ENCODE results near the gene ZNF784. TPM values are rescaled to one million over a fixed set of nuclear protein-coding genes. Genes with fewer than 3 reads are reported as not detected.

ZNF784 gene
- total RNA-seq, 2 experiments from 2014 or later: 3.4 to 4.0 TPM

- Histone ChIP-seq H4K20me1 (ENCODE audit: insufficient read depth, low read length) (no peaks in the 10 kb centered on the region), H2AFZ (ENCODE audit: low read length) (no peak overlapping the region), H3K4me2 (ENCODE audit: low read length) (no peak overlapping the region), H3K27ac (ENCODE audit: low read depth, low read length, poor library complexity, severe bottlenecking) (no peak overlapping the region), H3K4me3 (ENCODE audit: low read depth, low read length, poor library complexity, severe bottlenecking) (no peak overlapping the region), H3K79me2 (ENCODE audit: insufficient read depth, low read depth, low read length) (no peaks in the 10 kb centered on the region), H3K9me3 (ENCODE audit: low read length) (no peaks in the 10 kb centered on the region), H3K9me2 (ENCODE audit: insufficient read depth, low read length) (no peaks in the 10 kb centered on the region), H3K36me3 (ENCODE audit: insufficient read depth, low read length) (peaks cover 36% of the 10 kb centered on the region), H3K4me1 (ENCODE audit: insufficient read depth, low read length, poor library complexity, severe bottlenecking) (no peaks in the 10 kb centered on the region)
- no TSS peak for BruUV-seq (replicated peaks)
- no peak for DNase-seq (ENCODE audit: low spot score)
- intact Hi-C loops (cut with micrococcal nuclease; ENCODE audit: unreplicated experiment): no loop called here
- POLR2A ChIA-PET: no interaction called here
- TF ChIP-seq CTCF (conservative IDR thresholded peaks at IDR 0.05; ENCODE audit: low read length) (no peak), EZH2phosphoT487 (IDR thresholded peaks at IDR 0.05; ENCODE audit: borderline replicate concordance, low read depth, low read length) (no peak)
- CTCF ChIA-PET (ENCODE audit: unreplicated experiment): no interaction called here
Observed at GRCh38 chr19:55592391-55593090, 31.8 kb downstream of the ZNF784 start.

- Histone ChIP-seq H2AFZ (ENCODE audit: low read length) (no peak overlapping the region), H3K4me3 (ENCODE audit: low read depth, low read length, poor library complexity, severe bottlenecking) (no peak overlapping the region), H3K9me3 (ENCODE audit: low read length) (no peaks in the 10 kb centered on the region), H3K27ac (ENCODE audit: low read depth, low read length, poor library complexity, severe bottlenecking) (no peak overlapping the region), H3K79me2 (ENCODE audit: insufficient read depth, low read depth, low read length) (no peaks in the 10 kb centered on the region), H3K36me3 (ENCODE audit: insufficient read depth, low read length) (peaks cover 32% of the 10 kb centered on the region), H4K20me1 (ENCODE audit: insufficient read depth, low read length) (no peaks in the 10 kb centered on the region), H3K4me1 (ENCODE audit: insufficient read depth, low read length, poor library complexity, severe bottlenecking) (peaks cover 7% of the 10 kb centered on the region), H3K9me2 (ENCODE audit: insufficient read depth, low read length) (no peaks in the 10 kb centered on the region), H3K4me2 (ENCODE audit: low read length) (no peak overlapping the region)
- intact Hi-C loops (cut with micrococcal nuclease; ENCODE audit: unreplicated experiment): no loop called here
- no TSS peak for BruUV-seq (replicated peaks)
- DNase-seq (ENCODE audit: low spot score): peak; percentile 21
- TF ChIP-seq EZH2phosphoT487 (IDR thresholded peaks at IDR 0.05; ENCODE audit: borderline replicate concordance, low read depth, low read length) (no peak), CTCF (conservative IDR thresholded peaks at IDR 0.05; ENCODE audit: low read length) (no peak)
- ChIA-PET CTCF (ENCODE audit: unreplicated experiment) (no interaction called here), POLR2A (no interaction called here)
Observed at GRCh38 chr19:55591555-55591954, 32.8 kb downstream of the ZNF784 start.

- ChIA-PET POLR2A (no interaction called here), CTCF (ENCODE audit: unreplicated experiment) (no interaction called here)
- Histone ChIP-seq H4K20me1 (ENCODE audit: insufficient read depth, low read length) (no peaks in the 10 kb centered on the region), H3K79me2 (ENCODE audit: insufficient read depth, low read depth, low read length) (no peaks in the 10 kb centered on the region), H3K4me3 (ENCODE audit: low read depth, low read length, poor library complexity, severe bottlenecking) (no peak overlapping the region), H3K9me2 (ENCODE audit: insufficient read depth, low read length) (no peaks in the 10 kb centered on the region), H3K27ac (ENCODE audit: low read depth, low read length, poor library complexity, severe bottlenecking) (no peak overlapping the region), H3K36me3 (ENCODE audit: insufficient read depth, low read length) (peaks cover 23% of the 10 kb centered on the region), H3K9me3 (ENCODE audit: low read length) (no peaks in the 10 kb centered on the region), H2AFZ (ENCODE audit: low read length) (no peak overlapping the region), H3K4me2 (ENCODE audit: low read length) (no peak overlapping the region), H3K4me1 (ENCODE audit: insufficient read depth, low read length, poor library complexity, severe bottlenecking) (peaks cover 17% of the 10 kb centered on the region)
- intact Hi-C loops (cut with micrococcal nuclease; ENCODE audit: unreplicated experiment): no loop called here
- DNase-seq (ENCODE audit: low spot score): peak; percentile 44
- BruUV-seq (replicated peaks): no TSS peak
- TF ChIP-seq EZH2phosphoT487 (IDR thresholded peaks at IDR 0.05; ENCODE audit: borderline replicate concordance, low read depth, low read length) (no peak), CTCF (conservative IDR thresholded peaks at IDR 0.05; ENCODE audit: low read length) (no peak)
Observed at GRCh38 chr19:55590617-55591016, 33.7 kb downstream of the ZNF784 start.
